ENCODE results near the gene SERAC1. TPM values are rescaled to one million over a fixed set of nuclear protein-coding genes. Genes with fewer than 3 reads are reported as not detected.

The SERAC1 gene
- total RNA-seq, 3 donors from 2014 or later (not counting 1 experiment from before 2014, with no cell fraction given) = 2.1 to 3.0 (median 2.3) TPM

DNA sequence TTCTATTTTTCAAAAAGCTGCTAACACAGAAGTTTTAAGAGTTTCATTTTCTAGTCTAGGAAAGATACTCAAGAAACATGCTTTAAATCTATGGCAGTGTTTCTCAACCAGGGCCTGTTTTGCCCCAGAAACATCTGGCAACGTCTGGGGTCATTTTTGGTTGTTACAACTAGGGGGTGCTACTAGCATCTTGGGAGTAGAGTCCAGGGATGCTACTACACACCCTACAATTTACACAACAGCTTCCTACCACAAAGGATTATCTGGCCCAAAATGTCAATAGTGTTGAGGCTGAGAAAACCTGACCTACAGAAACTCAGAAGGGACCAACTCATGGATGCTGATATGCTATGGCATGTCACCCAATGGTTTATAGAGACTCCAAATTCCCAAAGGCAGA lies 24.4 kb downstream of the SERAC1 start:
- peaks cover 8% of the 10 kb centered on the region for H3K36me3 Mint-ChIP-seq
- ATAC-seq (no peak), DNase-seq (no peak)
- Histone ChIP-seq H3K9me3 (ENCODE audit: control insufficient read depth, insufficient read depth, low read length) (no peaks in the 10 kb centered on the region), H3K27ac (ENCODE audit: low read length) (no peak overlapping the region), H3K36me3 (ENCODE audit: control insufficient read depth, insufficient read depth, low read length) (peaks cover 8% of the 10 kb centered on the region), H3K27me3 (ENCODE audit: control insufficient read depth, insufficient read depth, low read length) (no peaks in the 10 kb centered on the region), H3K4me3 (ENCODE audit: low read length) (no peak overlapping the region), H3K4me1 (ENCODE audit: control insufficient read depth, insufficient read depth, low read length) (no peaks in the 10 kb centered on the region)
- TF ChIP-seq, protein P1, sequence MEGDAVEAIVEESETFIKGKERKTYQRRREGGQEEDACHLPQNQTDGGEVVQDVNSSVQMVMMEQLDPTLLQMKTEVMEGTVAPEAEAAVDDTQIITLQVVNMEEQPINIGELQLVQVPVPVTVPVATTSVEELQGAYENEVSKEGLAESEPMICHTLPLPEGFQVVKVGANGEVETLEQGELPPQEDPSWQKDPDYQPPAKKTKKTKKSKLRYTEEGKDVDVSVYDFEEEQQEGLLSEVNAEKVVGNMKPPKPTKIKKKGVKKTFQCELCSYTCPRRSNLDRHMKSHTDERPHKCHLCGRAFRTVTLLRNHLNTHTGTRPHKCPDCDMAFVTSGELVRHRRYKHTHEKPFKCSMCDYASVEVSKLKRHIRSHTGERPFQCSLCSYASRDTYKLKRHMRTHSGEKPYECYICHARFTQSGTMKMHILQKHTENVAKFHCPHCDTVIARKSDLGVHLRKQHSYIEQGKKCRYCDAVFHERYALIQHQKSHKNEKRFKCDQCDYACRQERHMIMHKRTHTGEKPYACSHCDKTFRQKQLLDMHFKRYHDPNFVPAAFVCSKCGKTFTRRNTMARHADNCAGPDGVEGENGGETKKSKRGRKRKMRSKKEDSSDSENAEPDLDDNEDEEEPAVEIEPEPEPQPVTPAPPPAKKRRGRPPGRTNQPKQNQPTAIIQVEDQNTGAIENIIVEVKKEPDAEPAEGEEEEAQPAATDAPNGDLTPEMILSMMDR (IDR thresholded peaks at IDR 0.05) = no peak
- no peaks in the 10 kb centered on the region for H3K9me3 Mint-ChIP-seq
- H3K4me1 Mint-ChIP-seq = no peaks in the 10 kb centered on the region
- 60% methylated on average over 1 of the region's 1 CpG for WGBS (ENCODE audit: insufficient coverage)
- no peak overlapping the region for H3K27ac Mint-ChIP-seq
- no peak overlapping the region for H3K4me3 Mint-ChIP-seq
- H3K27me3 Mint-ChIP-seq (ENCODE audit: low read depth in 2 of 2) = no peaks in the 10 kb centered on the region
- intact Hi-C loops (cut with micrococcal nuclease) = no loop called here

GRCh38 chr6:158142789-158143188 lies 25.3 kb downstream of the SERAC1 start:
- Mint-ChIP-seq H3K27ac (no peak overlapping the region), H3K4me1 (no peaks in the 10 kb centered on the region)
- no peaks in the 10 kb centered on the region for H3K4me1 ChIP-seq (ENCODE audit: control insufficient read depth, insufficient read depth, low read length)

GRCh38 chr6:158131926-158132325 lies 36.1 kb downstream of the SERAC1 start:
- H3K9me3 Mint-ChIP-seq = no peaks in the 10 kb centered on the region

More at GRCh38 chr6:158142789-158143188, 25.3 kb downstream of the SERAC1 start:
- DNase-seq (no peak), ATAC-seq (no peak)
- Mint-ChIP-seq H3K4me3 (no peak overlapping the region), H3K36me3 (peaks cover 8% of the 10 kb centered on the region), H3K9me3 (no peaks in the 10 kb centered on the region), H3K27me3 (ENCODE audit: low read depth in 2 of 2) (no peaks in the 10 kb centered on the region)
- Histone ChIP-seq H3K27me3 (ENCODE audit: control insufficient read depth, insufficient read depth, low read length) (no peaks in the 10 kb centered on the region), H3K27ac (ENCODE audit: low read length) (no peak overlapping the region), H3K9me3 (ENCODE audit: control insufficient read depth, insufficient read depth, low read length) (no peaks in the 10 kb centered on the region), H3K4me3 (ENCODE audit: low read length) (no peak overlapping the region), H3K36me3 (ENCODE audit: control insufficient read depth, insufficient read depth, low read length) (peaks cover 8% of the 10 kb centered on the region)
- intact Hi-C loops (cut with micrococcal nuclease) = no loop called here
- TF ChIP-seq, protein P1 (IDR thresholded peaks at IDR 0.05) = no peak

DNA sequence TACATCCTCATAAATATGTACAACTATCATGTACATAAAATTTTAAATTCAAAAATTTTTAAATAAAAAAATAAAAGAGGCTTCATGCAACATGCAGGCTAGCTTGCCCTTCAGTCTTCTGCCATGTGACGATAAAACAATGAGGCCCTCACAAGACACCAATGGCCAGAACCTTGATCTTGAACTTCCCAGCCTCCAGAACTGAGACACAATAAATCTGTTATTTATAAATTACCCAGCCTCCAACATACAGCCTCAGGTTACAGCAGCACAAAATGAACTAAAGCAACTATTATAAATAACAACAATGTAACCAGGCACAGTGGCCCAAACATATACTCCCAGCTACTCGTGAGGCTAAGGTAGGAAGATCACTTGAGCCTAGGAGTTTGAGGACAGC lies 42.8 kb downstream of the SERAC1 start:
- ATAC-seq = no peak
- H3K9me3 Mint-ChIP-seq = no peaks in the 10 kb centered on the region

More at GRCh38 chr6:158131926-158132325, 36.1 kb downstream of the SERAC1 start:
- intact Hi-C loops (cut with micrococcal nuclease) = no loop called here
- Mint-ChIP-seq H3K27me3 (ENCODE audit: low read depth in 2 of 2) (no peaks in the 10 kb centered on the region), H3K4me1 (no peaks in the 10 kb centered on the region), H3K27ac (no peak overlapping the region), H3K36me3 (no peaks in the 10 kb centered on the region), H3K4me3 (no peak overlapping the region)
- Histone ChIP-seq H3K36me3 (ENCODE audit: control insufficient read depth, insufficient read depth, low read length) (no peaks in the 10 kb centered on the region), H3K27ac (ENCODE audit: low read length) (no peak overlapping the region), H3K4me3 (ENCODE audit: low read length) (no peak overlapping the region), H3K27me3 (ENCODE audit: control insufficient read depth, insufficient read depth, low read length) (no peaks in the 10 kb centered on the region), H3K4me1 (ENCODE audit: control insufficient read depth, insufficient read depth, low read length) (no peaks in the 10 kb centered on the region), H3K9me3 (ENCODE audit: control insufficient read depth, insufficient read depth, low read length) (no peaks in the 10 kb centered on the region)
- DNase-seq = peak in 1 of 2 donors; percentile 30
- WGBS (ENCODE audit: insufficient coverage) = 53% methylated on average over 1 of the region's 1 CpG
- TF ChIP-seq, protein P1 (IDR thresholded peaks at IDR 0.05) = peak; percentile 6
- peak in 1 of 3 donors; percentile 59 for ATAC-seq

More for the DNA sequence above, 42.8 kb downstream of the SERAC1 start:
- Histone ChIP-seq H3K9me3 (ENCODE audit: control insufficient read depth, insufficient read depth, low read length) (no peaks in the 10 kb centered on the region), H3K27ac (ENCODE audit: low read length) (no peak overlapping the region), H3K27me3 (ENCODE audit: control insufficient read depth, insufficient read depth, low read length) (no peaks in the 10 kb centered on the region), H3K36me3 (ENCODE audit: control insufficient read depth, insufficient read depth, low read length) (peaks cover 2% of the 10 kb centered on the region), H3K4me3 (ENCODE audit: low read length) (no peak overlapping the region), H3K4me1 (ENCODE audit: control insufficient read depth, insufficient read depth, low read length) (no peaks in the 10 kb centered on the region)
- no peak overlapping the region for H3K27ac Mint-ChIP-seq
- H3K36me3 Mint-ChIP-seq = no peaks in the 10 kb centered on the region
- DNase-seq = no peak
- H3K4me1 Mint-ChIP-seq = no peaks in the 10 kb centered on the region
- no peak overlapping the region for H3K4me3 Mint-ChIP-seq
- H3K27me3 Mint-ChIP-seq (ENCODE audit: low read depth in 2 of 2) = no peaks in the 10 kb centered on the region
- intact Hi-C loops (cut with micrococcal nuclease) = no loop called here
- TF ChIP-seq, protein P1 (IDR thresholded peaks at IDR 0.05) = no peak
- WGBS (ENCODE audit: insufficient coverage) = 100% methylated on average over 1 of the region's 2 CpGs
